Caco-2 (cell line): Measurements from ENCODE around the gene DPP9. TPM values are rescaled to one million over a fixed set of nuclear protein-coding genes. Genes with fewer than 3 reads are reported as not detected.

Experiments
- BruUV-seq: library from RNA; stranded (reverse); fragments of 400-500 nt; replicated peaks from 2 replicates; lab custom pipeline; 2021; lab: Mats Ljungman, UMichigan
- CTCF ChIA-PET: fragments of 300-600 bp; sonication (Branson Sonifier 250); formaldehyde crosslinking; loops from one replicate; lab custom pipeline; 2022; ENCODE audit warnings: antibody characterized with exemption; lab: Charles Lee
- POLR2A ChIA-PET: fragments of 300-600 bp; sonication (Branson Sonifier 250); formaldehyde crosslinking; loops from one replicate; lab custom pipeline; 2022; ENCODE audit warnings: antibody characterized with exemption; lab: Charles Lee
- DNase-seq, 2 experiments: peaks; one replicate each; pipeline versions ENCODE4 v3.0.0 to v3.0.0-alpha.2; 2020 to 2022
- H3K27me3 ChIP-seq: replicated peaks from 2 replicates; pipeline ENCODE4 v1.6.0; 2011; ENCODE audit warnings: low read length; ENCODE audit not compliant: control insufficient read depth, insufficient read depth
- H3K36me3 ChIP-seq: 2 replicates; pipeline ENCODE4 v1.5.1; 2011; ENCODE audit warnings: low read length; ENCODE audit not compliant: control insufficient read depth, insufficient read depth
- H3K4me1 ChIP-seq: fragments of 250-450 bp; sonication (Bioruptor Pico); 2 replicates; pipeline ENCODE4 v1.5.1; 2020; ENCODE audit warnings: mild to moderate bottlenecking
- H3K4me3 ChIP-seq: 2 replicates; pipeline ENCODE4 v1.5.1; 2011; ENCODE audit warnings: low read depth, mild to moderate bottlenecking, control low read depth, low read length
- H3K9me3 ChIP-seq: fragments of 250-450 bp; sonication (Bioruptor Pico); 2 replicates; pipeline ENCODE4 v1.5.1; 2020; ENCODE audit warnings: mild to moderate bottlenecking, moderate library complexity
- H3K27ac Mint-ChIP-seq: one replicate; pipeline ENCODE4 v1.8.0; 2022; ENCODE audit warnings: mixed read lengths; ENCODE audit not compliant: unreplicated experiment
- H3K27me3 Mint-ChIP-seq: one replicate; pipeline ENCODE4 v1.8.0; 2022; ENCODE audit warnings: mixed read lengths; ENCODE audit not compliant: insufficient read depth, unreplicated experiment
- H3K36me3 Mint-ChIP-seq: one replicate; pipeline ENCODE4 v1.8.0; 2022; ENCODE audit warnings: mild to moderate bottlenecking, mixed read lengths; ENCODE audit not compliant: insufficient read depth, unreplicated experiment
- H3K4me1 Mint-ChIP-seq: one replicate; pipeline ENCODE4 v1.8.0; 2022; ENCODE audit warnings: low read depth, mixed read lengths; ENCODE audit not compliant: unreplicated experiment
- H3K4me3 Mint-ChIP-seq: one replicate; pipeline ENCODE4 v1.8.0; 2022; ENCODE audit warnings: mild to moderate bottlenecking, moderate library complexity, mixed read lengths; ENCODE audit not compliant: unreplicated experiment
- H3K9me3 Mint-ChIP-seq: one replicate; pipeline ENCODE4 v1.8.0; 2022; ENCODE audit warnings: mixed read lengths; ENCODE audit not compliant: unreplicated experiment
- intact Hi-C: fragments of 100-400 bp; cut with micrococcal nuclease; formaldehyde crosslinking; loops from one replicate; pipeline ENCODE4 v1.10.0; 2022; ENCODE audit not compliant: unreplicated experiment
- total RNA-seq: library from RNA; stranded (reverse); gene quantifications from 2 replicates; pipeline ENCODE4 v1.2.3, GENCODE V29; 2022
- TF ChIP-seq, protein P1 (sequence below), 2 experiments: fragments of 200-600 bp in 1 of 2; IDR thresholded peaks; 1 replicate in 1 of 2; 2 replicates in 1 of 2; pipeline versions ENCODE4 v1.5.1 to v1.8.0; 2011 to 2022; ENCODE audit warnings: antibody characterized with exemption in 1 of 2, control low read depth in 1 of 2, inconsistent platforms in 1 of 2, low read depth in 1 of 2, low read length in 1 of 2, mild to moderate bottlenecking in 1 of 2, moderate library complexity in 1 of 2; ENCODE audit not compliant: insufficient read depth in 1 of 2, severe bottlenecking in 1 of 2, unreplicated experiment in 1 of 2

The DPP9 gene
- total RNA-seq, 1 experiment from 2014 or later = 63.2 TPM

DNA sequence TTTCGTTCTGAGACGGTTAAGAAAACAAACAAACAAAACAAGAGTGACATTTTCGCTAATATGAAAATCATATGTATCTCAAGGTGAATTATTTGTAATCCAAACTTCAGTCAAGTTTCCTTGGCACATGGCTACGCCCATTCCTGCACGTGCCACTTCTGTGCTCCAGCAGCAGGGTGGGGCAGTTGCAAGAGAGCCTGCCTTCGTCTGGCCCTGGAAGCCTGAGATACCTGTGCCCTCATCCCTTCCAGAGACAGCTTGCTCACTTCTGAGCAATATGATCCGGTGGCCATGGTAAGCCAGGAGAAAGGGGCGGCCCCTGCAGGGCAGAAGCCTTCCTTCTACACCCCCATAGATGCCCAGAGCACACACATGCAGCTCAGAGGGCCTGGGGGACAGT lies 22.1 kb downstream of the DPP9 start:
- POLR2A ChIA-PET = no interaction called here
- no peaks in the 10 kb centered on the region for H3K9me3 ChIP-seq
- no peak overlapping the region for H3K4me3 ChIP-seq
- Mint-ChIP-seq H3K4me3 (no peak overlapping the region), H3K4me1 (no peaks in the 10 kb centered on the region), H3K9me3 (no peaks in the 10 kb centered on the region), H3K27ac (no peak overlapping the region), H3K27me3 (no peaks in the 10 kb centered on the region), H3K36me3 (peaks cover 53% of the 10 kb centered on the region)
- no peaks in the 10 kb centered on the region for H3K27me3 ChIP-seq
- DNase-seq = no peak
- CTCF ChIA-PET = no interaction called here
- intact Hi-C loops = no loop called here
- TF ChIP-seq, protein P1, sequence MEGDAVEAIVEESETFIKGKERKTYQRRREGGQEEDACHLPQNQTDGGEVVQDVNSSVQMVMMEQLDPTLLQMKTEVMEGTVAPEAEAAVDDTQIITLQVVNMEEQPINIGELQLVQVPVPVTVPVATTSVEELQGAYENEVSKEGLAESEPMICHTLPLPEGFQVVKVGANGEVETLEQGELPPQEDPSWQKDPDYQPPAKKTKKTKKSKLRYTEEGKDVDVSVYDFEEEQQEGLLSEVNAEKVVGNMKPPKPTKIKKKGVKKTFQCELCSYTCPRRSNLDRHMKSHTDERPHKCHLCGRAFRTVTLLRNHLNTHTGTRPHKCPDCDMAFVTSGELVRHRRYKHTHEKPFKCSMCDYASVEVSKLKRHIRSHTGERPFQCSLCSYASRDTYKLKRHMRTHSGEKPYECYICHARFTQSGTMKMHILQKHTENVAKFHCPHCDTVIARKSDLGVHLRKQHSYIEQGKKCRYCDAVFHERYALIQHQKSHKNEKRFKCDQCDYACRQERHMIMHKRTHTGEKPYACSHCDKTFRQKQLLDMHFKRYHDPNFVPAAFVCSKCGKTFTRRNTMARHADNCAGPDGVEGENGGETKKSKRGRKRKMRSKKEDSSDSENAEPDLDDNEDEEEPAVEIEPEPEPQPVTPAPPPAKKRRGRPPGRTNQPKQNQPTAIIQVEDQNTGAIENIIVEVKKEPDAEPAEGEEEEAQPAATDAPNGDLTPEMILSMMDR (IDR thresholded peaks at IDR 0.05; ENCODE audit: insufficient read depth in 1 of 2, low read depth in 1 of 2, low read length in 1 of 2, severe bottlenecking in 1 of 2, unreplicated experiment in 1 of 2) = no peak
- H3K36me3 ChIP-seq = peaks cover 3% of the 10 kb centered on the region
- H3K4me1 ChIP-seq = peaks cover 12% of the 10 kb centered on the region
- no TSS peak for BruUV-seq

DNA sequence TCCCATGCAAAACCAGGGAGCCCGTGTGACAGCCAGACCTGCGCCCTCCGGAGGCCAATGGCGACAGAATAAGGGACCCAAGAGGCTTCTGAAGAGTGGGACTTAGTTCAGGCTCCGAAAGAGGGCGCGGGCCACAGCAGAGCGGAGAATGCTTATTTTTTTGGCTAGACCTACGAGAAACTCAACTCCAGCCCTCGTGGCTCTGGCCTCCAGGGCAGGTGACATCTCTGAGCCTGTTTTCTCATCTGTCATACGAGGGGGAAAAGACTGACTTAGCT lies 23.0 kb downstream of the DPP9 start:
- peaks cover 6% of the 10 kb centered on the region for H3K4me1 ChIP-seq
- DNase-seq = no peak
- POLR2A ChIA-PET = no interaction called here
- no peak overlapping the region for H3K4me3 ChIP-seq
- CTCF ChIA-PET = no interaction called here
- intact Hi-C loops = no loop called here
- BruUV-seq = no TSS peak
- H3K4me1 Mint-ChIP-seq = no peaks in the 10 kb centered on the region
- H3K27me3 ChIP-seq = no peaks in the 10 kb centered on the region
- TF ChIP-seq, protein P1 (IDR thresholded peaks at IDR 0.05; ENCODE audit: insufficient read depth in 1 of 2, low read depth in 1 of 2, low read length in 1 of 2, severe bottlenecking in 1 of 2, unreplicated experiment in 1 of 2) = no peak
- H3K36me3 ChIP-seq = peaks cover 3% of the 10 kb centered on the region
- peaks cover 62% of the 10 kb centered on the region for H3K36me3 Mint-ChIP-seq
- H3K4me3 Mint-ChIP-seq = no peak overlapping the region
- no peak overlapping the region for H3K27ac Mint-ChIP-seq
- H3K9me3 Mint-ChIP-seq = no peaks in the 10 kb centered on the region
- no peaks in the 10 kb centered on the region for H3K9me3 ChIP-seq
- H3K27me3 Mint-ChIP-seq = no peaks in the 10 kb centered on the region

DNA sequence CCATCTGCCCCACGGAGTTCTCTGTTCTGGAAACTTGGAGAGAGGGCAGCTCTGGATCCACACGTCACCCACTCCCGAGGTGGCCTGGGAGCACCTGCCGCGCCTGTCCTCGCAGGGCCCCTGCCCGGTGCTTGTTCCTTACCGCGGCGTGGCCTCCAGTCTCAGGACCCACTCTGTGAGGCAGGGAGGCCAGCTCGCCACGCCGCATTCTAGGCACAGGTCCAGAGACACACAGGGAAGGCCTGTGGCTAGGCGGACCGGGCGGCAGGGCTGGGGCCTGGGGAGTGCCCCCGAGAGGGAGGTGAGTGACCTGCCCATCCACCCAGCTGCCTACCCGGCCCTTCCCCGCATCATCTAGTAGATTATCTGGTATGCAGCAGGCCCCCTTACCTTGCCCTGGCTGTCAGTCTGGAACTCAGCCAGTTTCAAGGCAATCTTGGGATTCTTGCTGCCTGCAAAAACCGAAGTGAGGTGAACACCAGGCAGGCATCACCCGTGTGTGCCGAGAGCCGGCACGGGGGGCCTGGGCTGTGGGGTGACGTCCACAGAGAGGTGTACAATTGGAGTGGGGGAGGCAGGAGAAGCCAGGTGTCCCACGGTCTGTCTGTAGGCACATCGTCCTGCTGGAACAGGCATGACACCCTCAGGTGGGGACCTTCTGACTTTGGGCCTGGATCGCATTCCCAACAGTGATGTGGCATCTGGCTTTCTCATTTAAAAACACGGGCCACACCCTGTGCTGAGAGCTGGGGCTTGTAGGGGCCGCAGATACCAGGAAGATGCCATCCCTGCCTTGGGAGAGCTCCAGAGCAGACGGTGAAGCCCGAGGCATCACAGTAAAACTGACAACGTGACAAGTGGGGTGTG lies 23.6 kb downstream of the DPP9 start:
- Mint-ChIP-seq H3K9me3 (no peaks in the 10 kb centered on the region), H3K4me3 (no peak overlapping the region), H3K27ac (no peak overlapping the region), H3K27me3 (no peaks in the 10 kb centered on the region), H3K36me3 (peaks cover 65% of the 10 kb centered on the region), H3K4me1 (no peaks in the 10 kb centered on the region)
- intact Hi-C loops = no loop called here
- TF ChIP-seq, protein P1 (IDR thresholded peaks at IDR 0.05; ENCODE audit: insufficient read depth in 1 of 2, low read depth in 1 of 2, low read length in 1 of 2, severe bottlenecking in 1 of 2, unreplicated experiment in 1 of 2) = no peak
- H3K9me3 ChIP-seq = no peaks in the 10 kb centered on the region
- H3K36me3 ChIP-seq = peaks cover 4% of the 10 kb centered on the region
- ChIA-PET CTCF (no interaction called here), POLR2A (no interaction called here)
- DNase-seq = no peak
- H3K4me3 ChIP-seq = no peak overlapping the region
- no TSS peak for BruUV-seq
- peaks cover under 1% of the 10 kb centered on the region; the same call in 1 of the 2 replicates for H3K4me1 ChIP-seq
- H3K27me3 ChIP-seq = no peaks in the 10 kb centered on the region
